CD4-positive, alpha-beta T cell (primary cell): Measurements from ENCODE around the gene MSX1. TPM values are rescaled to one million over a fixed set of nuclear protein-coding genes. Genes with fewer than 3 reads are reported as not detected.

Source experiments
- ATAC-seq: fragments of 200-7000 bp; cut with Tn5 transposase; one replicate; pipeline ENCODE4 v1.10.0; 2022; ENCODE audit warnings: mild to moderate bottlenecking; ENCODE audit not compliant: poor library complexity
- CTCF ChIA-PET: fragments of 350-600 bp; sonication (Branson Sonifier 250); formaldehyde crosslinking; loops from one replicate; lab custom pipeline; 2021; ENCODE audit warnings: antibody characterized with exemption, inconsistent platforms; lab: Charles Lee
- POLR2A ChIA-PET: fragments of 350-600 bp; sonication (Branson Sonifier 250); formaldehyde crosslinking; loops from one replicate; lab custom pipeline; 2021; ENCODE audit warnings: antibody characterized with exemption, inconsistent platforms; lab: Charles Lee
- DNase-seq, 14 experiments: peaks; one replicate each; pipeline ENCODE4 v3.0.0-alpha.2; 2013 to 2020; ENCODE audit warnings: mixed read lengths in 2 of 14
- H3K27ac ChIP-seq, 2 donors: one replicate each; pipeline versions ENCODE4 v1.5.1 to v1.7.0; 2013; ENCODE audit warnings: low read length in 2 of 2, low read depth in 1 of 2, mild to moderate bottlenecking in 1 of 2
- H3K27me3 ChIP-seq, 2 experiments: 1 replicate in 1 of 2; 2 replicates in 1 of 2; pipeline versions ENCODE4 v1.6.1 to v1.7.0; 2013; ENCODE audit warnings: low read length in 2 of 2, control low read depth in 1 of 2, mild to moderate bottlenecking in 1 of 2, moderate library complexity in 1 of 2; ENCODE audit not compliant: insufficient read depth in 2 of 2, control insufficient read depth in 1 of 2
- H3K36me3 ChIP-seq: one replicate; pipeline ENCODE4 v1.6.1; 2013; ENCODE audit warnings: low read length, control low read depth; ENCODE audit not compliant: insufficient read depth
- H3K4me1 ChIP-seq: one replicate; pipeline ENCODE4 v1.6.1; 2013; ENCODE audit warnings: low read length, control low read depth; ENCODE audit not compliant: insufficient read depth
- H3K4me3 ChIP-seq: one replicate; pipeline ENCODE4 v1.5.1; 2013; ENCODE audit warnings: mild to moderate bottlenecking, low read length, moderate library complexity
- H3K9me3 ChIP-seq, 2 experiments: 1 replicate in 1 of 2; 2 replicates in 1 of 2; pipeline versions ENCODE4 v1.6.1 to v1.7.0; 2013; ENCODE audit warnings: low read length in 2 of 2, mild to moderate bottlenecking in 2 of 2, control low read depth in 1 of 2, moderate library complexity in 1 of 2; ENCODE audit not compliant: control insufficient read depth in 1 of 2, insufficient read depth in 1 of 2
- H3K27ac Mint-ChIP-seq: one replicate; pipeline ENCODE4 v1.8.0; 2020; ENCODE audit warnings: mixed read lengths
- H3K27me3 Mint-ChIP-seq: one replicate; pipeline ENCODE4 v1.8.0; 2021; ENCODE audit warnings: mixed read lengths
- H3K36me3 Mint-ChIP-seq: one replicate; pipeline ENCODE4 v1.8.0; 2021; ENCODE audit warnings: low read depth, mixed read lengths
- H3K4me1 Mint-ChIP-seq: one replicate; pipeline ENCODE4 v1.8.0; 2021; ENCODE audit warnings: low read depth, mixed read lengths
- H3K4me3 Mint-ChIP-seq: one replicate; pipeline ENCODE4 v1.8.0; 2020; ENCODE audit warnings: mild to moderate bottlenecking, mixed read lengths
- H3K9me3 Mint-ChIP-seq: one replicate; pipeline ENCODE4 v1.8.0; 2020; ENCODE audit warnings: mixed read lengths
- CTCF ChIP-seq: fragments of 200-600 bp; IDR thresholded peaks from one replicate; pipeline ENCODE4 v1.8.0; 2022; ENCODE audit warnings: antibody characterized with exemption, mild to moderate bottlenecking
- intact Hi-C, 2 experiments: fragments of 100-400 bp; cut with DNase I in 1 of 2; cut with micrococcal nuclease in 1 of 2; formaldehyde crosslinking; loops; one replicate each; pipeline versions ENCODE4 v1.15.1 to v1.9.0; 2023 to 2025; cut with DNase I, micrococcal nuclease
- total RNA-seq, 174 experiments: library from RNA in 2 of 174; stranded (reverse) in 2 of 174; gene quantifications; one replicate each; pipeline ENCODE4 v1.2.3 and lab custom pipeline; 2021 to 2026

MSX1 gene
- total RNA-seq, 2 experiments from 2014 or later: not detected

- Mint-ChIP-seq H3K4me3 (no peak overlapping the region), H3K9me3 (no peaks in the 10 kb centered on the region), H3K27ac (no peak overlapping the region), H3K36me3 (no peaks in the 10 kb centered on the region), H3K27me3 (peaks cover 79% of the 10 kb centered on the region), H3K4me1 (peaks cover 15% of the 10 kb centered on the region)
- DNase-seq (no peak), ATAC-seq (no peak)
- ChIA-PET CTCF (no interaction called here), POLR2A (no interaction called here)
- H3K9me3 ChIP-seq: peaks cover 0 to 19% of the 10 kb centered on the region in 2 experiments
- H3K4me1 ChIP-seq: peaks cover 24% of the 10 kb centered on the region
- TF ChIP-seq CTCF: no peak
- H3K27me3 ChIP-seq: peaks cover 48 to 63% of the 10 kb centered on the region in 2 experiments
- no peak overlapping the region for H3K27ac ChIP-seq
- H3K36me3 ChIP-seq: no peaks in the 10 kb centered on the region
- H3K4me3 ChIP-seq: no peak overlapping the region
- intact Hi-C loops: no loop called here
These were observed 9.8 kb upstream of the MSX1 start for GRCh38 chr4:4849524-4850193.

GRCh38 chr4:4851081-4851480, 8.4 kb upstream of the MSX1 start:
- Mint-ChIP-seq H3K9me3 (no peaks in the 10 kb centered on the region), H3K27ac (no peak overlapping the region), H3K4me1 (peaks cover 23% of the 10 kb centered on the region), H3K36me3 (no peaks in the 10 kb centered on the region), H3K4me3 (no peak overlapping the region), H3K27me3 (peaks cover 86% of the 10 kb centered on the region)
- POLR2A ChIA-PET: no interaction called here
- no peak overlapping the region for H3K4me3 ChIP-seq
- no peaks in the 10 kb centered on the region for H3K36me3 ChIP-seq
- H3K27me3 ChIP-seq: peaks cover 59 to 77% of the 10 kb centered on the region in 2 experiments
- peaks cover 0 to 31% of the 10 kb centered on the region in 2 experiments for H3K9me3 ChIP-seq
- no peak overlapping the region for H3K27ac ChIP-seq
- intact Hi-C loops: no loop called here
- no peak for ATAC-seq
- TF ChIP-seq CTCF: no peak
- CTCF ChIA-PET: no interaction called here
- H3K4me1 ChIP-seq: peaks cover 31% of the 10 kb centered on the region
- DNase-seq: no peak

GRCh38 chr4:4851906-4852305, 7.6 kb upstream of the MSX1 start:
- Histone ChIP-seq H3K4me1 (peaks cover 39% of the 10 kb centered on the region), H3K36me3 (no peaks in the 10 kb centered on the region), H3K27ac (no peak overlapping the region), H3K4me3 (no peak overlapping the region), H3K27me3 (peaks cover 65 to 84% of the 10 kb centered on the region in 2 experiments), H3K9me3 (peaks cover 0 to 38% of the 10 kb centered on the region in 2 experiments)
- Mint-ChIP-seq H3K27me3 (peaks cover 86% of the 10 kb centered on the region), H3K27ac (no peak overlapping the region), H3K4me3 (no peak overlapping the region), H3K4me1 (peaks cover 30% of the 10 kb centered on the region), H3K9me3 (no peaks in the 10 kb centered on the region), H3K36me3 (no peaks in the 10 kb centered on the region)
- POLR2A ChIA-PET: no interaction called here
- no peak for TF ChIP-seq CTCF
- intact Hi-C loops: no loop called here
- DNase-seq: no peak
- no peak for ATAC-seq
- CTCF ChIA-PET: no interaction called here
